ENCODE data around the gene TTC23.

TTC23 gene

GRCh38 chr15:99122831-99123712 lies 126.3 kb downstream of the TTC23 start:
- in situ Hi-C loops (cut with HindIII; ENCODE audit: low sequenced_read_pairs) = no loop called here
- H3K4me3 ChIP-seq (ENCODE audit: low read depth, low read length) = no peak overlapping the region

GRCh38 chr15:99121691-99122410 lies 127.5 kb downstream of the TTC23 start:
- in situ Hi-C loops (cut with HindIII; ENCODE audit: low sequenced_read_pairs) = no loop called here
- no peak for DNase-seq (ENCODE audit: low read depth, low spot score)
- no peak for TF ChIP-seq CTCF (IDR thresholded peaks at IDR 0.05; ENCODE audit: low read depth, low read length)
- no peak overlapping the region for H3K4me3 ChIP-seq (ENCODE audit: low read depth, low read length)

More at GRCh38 chr15:99122831-99123712, 126.3 kb downstream of the TTC23 start:
- no peak for DNase-seq (ENCODE audit: low read depth, low spot score)
- TF ChIP-seq CTCF (IDR thresholded peaks at IDR 0.05; ENCODE audit: low read depth, low read length) = no peak

GRCh38 chr15:99121207-99121606 lies 128.2 kb downstream of the TTC23 start:
- no peak for DNase-seq (ENCODE audit: low read depth, low spot score)
- in situ Hi-C loops (cut with HindIII; ENCODE audit: low sequenced_read_pairs) = no loop called here
- no peak overlapping the region for H3K4me3 ChIP-seq (ENCODE audit: low read depth, low read length)
- no peak for TF ChIP-seq CTCF (IDR thresholded peaks at IDR 0.05; ENCODE audit: low read depth, low read length)

GRCh38 chr15:99120050-99120777 lies 129.2 kb downstream of the TTC23 start:
- in situ Hi-C loops (cut with HindIII; ENCODE audit: low sequenced_read_pairs) = no loop called here
- no peak for DNase-seq (ENCODE audit: low read depth, low spot score)

GRCh38 chr15:99118801-99119546 lies 130.4 kb downstream of the TTC23 start:
- in situ Hi-C loops (cut with HindIII; ENCODE audit: low sequenced_read_pairs) = no loop called here
- TF ChIP-seq CTCF (IDR thresholded peaks at IDR 0.05; ENCODE audit: low read depth, low read length) = no peak
- H3K4me3 ChIP-seq (ENCODE audit: low read depth, low read length) = no peak overlapping the region
- DNase-seq (ENCODE audit: low read depth, low spot score) = no peak

More at GRCh38 chr15:99120050-99120777, 129.2 kb downstream of the TTC23 start:
- H3K4me3 ChIP-seq (ENCODE audit: low read depth, low read length) = no peak overlapping the region
- no peak for TF ChIP-seq CTCF (IDR thresholded peaks at IDR 0.05; ENCODE audit: low read depth, low read length)

- no peak overlapping the region for H3K4me3 ChIP-seq (ENCODE audit: low read depth, low read length)
- DNase-seq (ENCODE audit: low read depth, low spot score) = no peak
- TF ChIP-seq CTCF (IDR thresholded peaks at IDR 0.05; ENCODE audit: low read depth, low read length) = no peak
- in situ Hi-C loops (cut with HindIII; ENCODE audit: low sequenced_read_pairs) = no loop called here
Measured at GRCh38 chr15:99118258-99118632, 131.1 kb downstream of the TTC23 start.

Data from astrocyte of the spinal cord (primary cell).